ENCODE data around the gene BRF1. TPM values are rescaled to one million over a fixed set of nuclear protein-coding genes. Genes with fewer than 3 reads are reported as not detected.

BRF1 gene
- total and polyA plus RNA-seq, 9 donors = 20.4 to 47.3 (median 37.1) TPM

DNA sequence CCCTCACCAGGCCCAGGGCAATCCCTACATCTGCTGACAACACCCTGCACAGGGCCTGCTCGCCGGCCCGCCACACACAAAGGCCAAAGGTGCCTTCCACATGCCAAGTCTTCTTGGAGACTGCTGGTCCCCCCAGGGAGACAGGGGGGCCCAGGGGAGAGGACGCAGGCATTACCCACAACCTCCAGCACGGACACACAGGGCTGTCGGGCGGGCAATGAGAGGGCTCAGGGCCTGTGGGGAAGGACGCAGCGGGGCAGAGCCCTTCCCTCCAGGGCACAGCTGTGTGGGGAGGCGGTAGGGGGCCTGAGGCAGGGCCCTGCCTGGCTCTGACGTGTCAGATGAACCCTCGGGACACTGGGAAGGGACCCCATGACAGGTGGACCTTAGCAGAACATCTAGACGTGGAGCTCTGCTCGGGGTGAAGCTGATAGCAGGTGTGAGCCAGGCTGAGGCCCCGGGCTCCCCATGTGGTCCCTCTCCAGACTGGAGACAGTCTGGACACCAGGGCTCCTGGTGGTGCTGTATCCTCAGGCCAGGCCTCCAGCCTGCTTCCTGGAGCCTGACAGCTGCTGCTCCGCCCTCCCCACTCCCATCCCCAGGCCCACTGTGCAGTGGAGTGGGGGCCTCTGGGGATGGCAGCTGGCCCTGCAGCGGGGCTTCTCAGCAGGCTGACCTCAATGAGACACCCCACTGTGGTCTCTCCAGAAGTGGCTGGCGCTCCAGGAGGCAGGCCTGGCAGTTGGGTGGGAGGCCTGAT is 88.1 kb downstream of the BRF1 start:
- intact Hi-C loops (cut with DNase I) = no loop called here

GRCh38 chr14:105211758-105212089 is 89.1 kb downstream of the BRF1 start:
- Histone ChIP-seq H3K4me1 (ENCODE audit: insufficient read depth) (peaks cover 2% of the 10 kb centered on the region), H3K9me3 (no peaks in the 10 kb centered on the region), H3K4me3 (no peak overlapping the region), H3K27me3 (no peaks in the 10 kb centered on the region), H3K36me3 (no peaks in the 10 kb centered on the region), H3K27ac (no peak overlapping the region)
- WGBS, 3 donors = 86 to 91% (median 88%) methylated on average over 6 to 9 of the region's 9 CpGs
- DNase-seq = no peak
- intact Hi-C loops (cut with DNase I) = no loop called here
- no peak for TF ChIP-seq CTCF (IDR thresholded peaks at IDR 0.05)
- no peak for TF ChIP-seq EP300 (IDR thresholded peaks at IDR 0.05)
- TF ChIP-seq POLR2A (IDR thresholded peaks at IDR 0.05) = no peak

More for the DNA sequence above, 88.1 kb downstream of the BRF1 start:
- H3K36me3 ChIP-seq = no peaks in the 10 kb centered on the region
- 87 to 93% (median 87%) methylated on average over 16 to 18 of the region's 18 CpGs for WGBS, 3 donors
- peaks cover 2% of the 10 kb centered on the region for H3K4me1 ChIP-seq (ENCODE audit: insufficient read depth)
- no peak overlapping the region for H3K27ac ChIP-seq
- H3K4me3 ChIP-seq = no peak overlapping the region
- DNase-seq = no peak
- H3K9me3 ChIP-seq = no peaks in the 10 kb centered on the region
- H3K27me3 ChIP-seq = no peaks in the 10 kb centered on the region
- TF ChIP-seq POLR2A (IDR thresholded peaks at IDR 0.05) (no peak), EP300 (IDR thresholded peaks at IDR 0.05) (no peak), CTCF (IDR thresholded peaks at IDR 0.05) (no peak)

- Histone ChIP-seq H3K4me1 (ENCODE audit: insufficient read depth) (no peaks in the 10 kb centered on the region), H3K27ac (no peak overlapping the region), H3K36me3 (no peaks in the 10 kb centered on the region), H3K4me3 (no peak overlapping the region), H3K9me3 (no peaks in the 10 kb centered on the region), H3K27me3 (no peaks in the 10 kb centered on the region)
- TF ChIP-seq CTCF (IDR thresholded peaks at IDR 0.05) = no peak
- no peak for TF ChIP-seq POLR2A (IDR thresholded peaks at IDR 0.05)
- TF ChIP-seq EP300 (IDR thresholded peaks at IDR 0.05) = no peak
- 92 to 93% (median 92%) methylated on average over 15 to 23 of the region's 23 CpGs for WGBS, 3 donors
- intact Hi-C loops (cut with DNase I) = no loop called here
- DNase-seq = no peak
Observed at GRCh38 chr14:105211086-105211757, 89.6 kb downstream of the BRF1 start.

- no peak overlapping the region for H3K4me3 ChIP-seq
- H3K27ac ChIP-seq = no peak overlapping the region
- WGBS, 3 donors = 87 to 91% (median 91%) methylated on average over 27 to 30 of the region's 30 CpGs
- no peaks in the 10 kb centered on the region for H3K36me3 ChIP-seq
- H3K4me1 ChIP-seq (ENCODE audit: insufficient read depth) = peaks cover 2% of the 10 kb centered on the region
- TF ChIP-seq POLR2A (IDR thresholded peaks at IDR 0.05) = no peak
- TF ChIP-seq EP300 (IDR thresholded peaks at IDR 0.05) = no peak
- no peak for TF ChIP-seq CTCF (IDR thresholded peaks at IDR 0.05)
- intact Hi-C loops (cut with DNase I) = no loop called here
- no peaks in the 10 kb centered on the region for H3K9me3 ChIP-seq
- H3K27me3 ChIP-seq = no peaks in the 10 kb centered on the region
- no peak for DNase-seq
Observed at GRCh38 chr14:105210266-105211025, 90.4 kb downstream of the BRF1 start.

Data from ovary (tissue), 9 donors.